Measurements from ENCODE around the gene GLA.

The GLA gene

GRCh38 chrX:101348452-101349192, 59.1 kb downstream of the GLA start, which contains the start of gene TIMM8A:
TSS of gene TIMM8A (minus strand) at chrX:101348742. CDS start at chrX:101348664, 78 bp downstream.
- H3K4me3 ChIP-seq (replicated peaks; ENCODE audit: low read depth, low read length): peak within 1 kb of the TSS; percentile 79
- TF ChIP-seq CTCF (IDR thresholded peaks at IDR 0.05; ENCODE audit: low read depth, low read length, missing control alignments): no peak
- DNase-seq (ENCODE audit: extremely low read depth, low read depth): peak; percentile 24

DNA sequence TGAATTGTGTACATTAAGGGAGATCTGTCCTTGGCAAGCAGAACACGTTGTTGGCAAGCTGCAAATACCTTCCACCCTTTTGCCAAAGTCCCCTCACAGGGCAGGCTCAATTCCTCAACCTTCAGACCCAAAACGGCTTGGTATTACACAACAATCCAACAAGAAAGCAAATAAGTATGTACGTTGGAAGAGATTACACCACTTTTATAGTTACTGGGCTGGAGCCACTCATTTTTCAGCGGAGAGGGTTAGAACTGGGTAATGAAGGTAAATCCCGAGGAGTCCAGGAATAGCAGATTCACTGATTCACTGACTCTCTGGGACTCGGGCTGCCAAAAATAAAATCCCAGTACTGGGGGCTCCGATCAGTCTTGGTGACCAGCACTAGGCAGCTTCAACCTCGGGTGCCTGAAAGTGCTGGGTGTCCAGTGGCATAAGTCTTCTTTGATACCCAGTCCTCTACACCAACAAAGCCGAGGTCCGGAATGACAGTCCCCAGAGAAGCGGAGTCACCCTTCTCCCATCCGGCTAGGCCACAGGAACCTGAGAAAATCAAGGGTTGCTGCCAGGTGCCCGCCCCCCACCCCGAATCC, 59.8 kb downstream of the GLA start:
- TF ChIP-seq CTCF (IDR thresholded peaks at IDR 0.05; ENCODE audit: low read depth, low read length, missing control alignments): no peak
- DNase-seq (ENCODE audit: extremely low read depth, low read depth): no peak
- peak overlapping the region; percentile 79 for H3K4me3 ChIP-seq (replicated peaks; ENCODE audit: low read depth, low read length)

All from HFF-Myc (cell line).